Measurements from ENCODE around the gene INSIG2.
"Not testable (repeated sequence)": the region's sequence is repeated elsewhere in the genome, so short reads cannot be mapped to it uniquely, and the experiment has no call there.

The INSIG2 gene

DNA sequence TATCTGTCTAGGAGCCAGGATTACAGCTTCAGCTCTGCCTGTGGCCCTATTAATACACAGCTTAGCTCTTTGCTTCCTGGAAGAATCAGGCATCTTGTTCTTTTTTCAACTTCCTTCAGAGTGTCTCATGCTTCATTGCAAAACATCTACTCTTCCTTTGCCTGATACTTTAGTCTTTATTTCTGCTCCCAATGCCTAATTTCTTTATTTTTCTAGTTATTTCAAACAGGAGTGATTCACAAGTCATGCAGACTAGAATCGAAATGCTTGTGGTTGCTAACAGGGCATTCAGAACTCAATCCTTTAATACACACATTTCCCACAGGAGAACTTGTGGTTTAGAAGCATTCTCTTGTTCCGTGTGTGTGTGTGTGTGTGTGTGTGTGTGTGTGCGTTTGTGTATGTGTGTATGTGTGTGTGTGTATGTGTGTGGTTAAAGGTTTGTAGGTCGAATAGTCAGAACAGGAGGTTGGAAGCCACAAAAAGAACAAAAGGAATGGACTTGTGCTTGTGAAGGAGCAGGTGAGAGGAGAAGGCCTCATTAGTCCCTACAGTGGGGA, 28.3 kb upstream of the INSIG2 start:
- no peak for DNase-seq (ENCODE audit: low read depth in 1 of 2, low spot score in 1 of 2)

DNA sequence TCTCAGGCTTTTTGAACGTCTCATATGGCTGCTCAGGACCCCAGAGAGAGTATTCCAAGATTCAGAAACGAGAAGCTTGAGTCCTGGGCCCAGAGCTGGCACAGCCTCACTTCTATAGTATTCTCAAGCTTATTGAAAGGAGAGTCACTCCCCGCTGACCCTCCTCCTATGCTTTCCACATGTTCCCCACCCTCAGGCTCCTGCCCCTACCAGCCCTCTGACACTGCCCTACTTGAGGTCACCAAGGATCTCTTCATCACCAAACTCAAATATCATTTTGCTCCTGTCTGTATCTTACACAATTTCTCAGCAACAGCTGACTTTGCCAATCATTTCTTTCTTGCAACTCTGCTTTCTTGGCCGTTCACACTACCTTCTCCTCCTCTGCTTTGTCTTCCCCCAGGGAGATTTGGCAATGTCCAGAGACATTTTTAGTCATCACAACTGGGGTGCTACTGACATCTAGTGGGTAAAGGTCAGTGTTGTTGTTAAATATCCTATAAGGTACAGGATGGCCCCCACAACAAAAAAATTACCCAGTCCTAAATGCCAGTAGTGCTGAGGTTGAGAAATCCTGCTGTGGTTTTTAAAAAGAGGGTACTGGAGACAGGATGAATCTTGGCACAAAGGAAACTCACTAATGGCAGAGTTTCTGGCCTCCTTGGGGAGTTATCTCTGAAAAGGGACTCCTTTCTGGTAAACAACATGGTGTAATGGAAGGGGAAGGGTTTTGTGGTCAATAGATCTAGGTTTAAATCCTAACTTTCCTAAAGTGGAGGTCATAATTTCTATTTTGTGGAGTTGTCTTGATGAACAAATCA, 26.9 kb upstream of the INSIG2 start:
- no peak for DNase-seq (ENCODE audit: low read depth in 1 of 2, low spot score in 1 of 2)

DNA sequence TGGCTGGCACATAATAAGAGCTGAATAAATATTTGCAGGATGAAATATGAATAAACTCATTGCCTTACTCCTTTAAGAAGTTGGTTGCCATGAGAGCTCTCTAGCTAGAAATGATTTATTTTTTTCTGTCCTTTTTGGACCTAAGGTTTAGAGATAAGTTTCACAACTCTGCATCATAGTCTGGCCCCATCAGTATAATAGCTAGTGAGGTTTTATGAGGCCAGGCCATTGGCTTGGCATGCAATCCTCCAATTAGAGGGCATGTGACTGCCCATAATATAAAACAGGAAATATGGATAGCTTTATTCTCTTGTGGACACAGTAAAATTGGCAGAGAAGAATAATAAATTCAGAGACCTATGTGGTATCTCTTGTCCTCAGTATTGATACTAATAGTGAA, 26.2 kb upstream of the INSIG2 start:
- DNase-seq (ENCODE audit: low read depth in 1 of 2, low spot score in 1 of 2) = no peak

DNA sequence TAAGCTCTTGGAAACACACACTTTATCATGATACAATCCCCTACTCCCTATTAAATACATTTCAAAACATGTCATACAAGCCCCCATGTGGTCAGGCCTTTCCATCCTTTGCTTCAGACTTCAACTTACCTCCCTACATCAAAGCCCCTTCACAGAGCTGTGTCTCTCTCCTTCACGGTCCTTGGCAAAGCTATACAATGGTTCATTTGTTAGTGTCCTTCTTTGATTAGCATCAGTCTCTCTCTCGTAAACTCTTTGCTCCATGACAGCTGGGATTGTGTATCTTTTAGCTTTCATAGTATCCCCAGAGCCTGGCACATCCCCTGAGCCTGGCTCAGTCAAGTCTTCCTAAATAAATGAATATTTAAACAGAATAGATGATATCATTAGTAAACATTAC, 25.6 kb upstream of the INSIG2 start:
- no peak for DNase-seq (ENCODE audit: low read depth in 1 of 2, low spot score in 1 of 2)

DNA sequence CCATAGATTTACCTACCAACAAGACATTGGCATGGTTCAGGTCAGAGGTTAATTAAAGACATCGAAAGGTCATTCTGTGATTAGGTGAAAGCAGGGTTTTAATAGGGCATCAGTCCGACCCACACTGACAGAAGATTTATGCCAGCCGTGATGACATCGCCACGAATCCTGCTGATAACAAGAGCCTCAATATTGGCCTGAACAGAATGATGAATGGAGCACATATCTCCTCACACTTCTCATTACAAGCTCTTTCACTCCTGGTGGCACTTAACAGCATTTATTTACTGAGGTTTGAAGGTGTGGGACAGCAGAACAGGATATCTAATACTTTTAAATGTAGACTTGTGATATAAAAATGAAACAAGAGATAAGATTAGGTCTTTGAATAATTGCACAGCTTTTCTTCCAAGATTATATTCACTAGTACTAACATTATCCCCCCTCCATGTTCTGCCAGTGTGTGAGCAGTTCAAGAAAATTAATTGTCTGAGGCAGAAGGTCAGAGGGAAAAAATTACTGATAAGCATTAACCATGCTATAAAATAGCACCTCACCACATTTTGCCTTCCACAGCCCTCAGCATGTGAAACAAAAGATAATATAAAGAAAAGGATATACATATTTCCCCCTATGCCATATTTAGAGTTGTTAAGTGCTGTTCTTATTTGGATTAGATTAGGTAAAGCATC, 23.1 kb upstream of the INSIG2 start:
- DNase-seq (ENCODE audit: low read depth in 1 of 2, low spot score in 1 of 2) = no peak

DNA sequence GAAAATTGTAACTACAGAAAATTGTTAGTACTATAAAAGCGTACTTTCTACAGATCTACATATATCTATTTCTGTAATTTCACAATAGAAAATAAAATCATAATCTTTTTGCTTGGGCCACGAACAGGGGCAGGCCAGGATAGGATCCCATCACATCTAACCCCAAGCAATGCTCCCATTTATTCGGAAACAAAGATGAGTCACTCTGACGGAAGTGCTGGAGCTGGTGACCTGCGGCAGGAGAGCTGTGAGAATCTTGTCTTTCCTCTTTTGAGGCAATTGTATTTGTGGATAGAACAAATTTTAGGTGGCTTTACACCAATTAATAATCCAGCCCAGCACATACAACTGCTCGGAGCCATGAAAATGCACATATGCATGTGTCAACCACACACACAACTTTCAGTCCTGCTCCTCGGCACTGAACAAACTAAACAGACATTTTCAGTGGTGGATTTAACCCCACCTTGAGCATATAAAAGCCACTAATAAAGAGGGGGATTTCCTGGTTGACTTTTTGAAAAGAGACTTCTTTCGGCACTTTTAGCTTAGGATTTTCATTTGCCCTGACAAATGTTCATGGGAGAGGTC, 22.3 kb upstream of the INSIG2 start:
- DNase-seq (ENCODE audit: low read depth in 1 of 2, low spot score in 1 of 2) = no peak

DNA sequence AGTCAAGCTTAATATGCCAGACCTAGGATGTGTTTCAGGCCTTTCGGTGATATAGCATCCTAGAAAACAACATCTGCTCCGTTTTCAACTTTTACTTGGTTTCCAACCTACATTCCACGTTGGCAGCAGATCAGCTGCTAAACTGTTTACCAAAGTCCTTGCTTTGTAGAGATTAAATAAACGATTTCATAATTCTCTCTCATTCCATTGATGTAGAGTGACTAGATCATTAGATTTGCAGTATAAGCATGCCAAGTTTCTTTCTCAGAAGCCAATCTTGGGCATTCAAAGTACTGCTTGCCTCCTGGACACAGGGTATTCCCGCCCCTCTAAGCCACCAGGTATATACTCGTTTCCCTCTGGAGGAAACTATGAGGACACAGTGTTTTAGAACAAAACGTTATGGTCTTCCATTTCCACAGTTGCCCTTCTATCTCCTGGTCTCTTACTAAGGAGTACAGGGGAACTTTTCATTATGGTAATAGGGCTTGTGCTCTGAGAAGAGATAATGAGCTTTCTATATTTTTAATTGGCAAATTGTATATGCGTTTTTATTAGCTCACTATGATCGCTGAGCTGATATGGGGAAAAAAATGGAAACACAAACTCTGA, 10.5 kb upstream of the INSIG2 start:
- no peak for DNase-seq (ENCODE audit: low read depth in 1 of 2, low spot score in 1 of 2)

DNA sequence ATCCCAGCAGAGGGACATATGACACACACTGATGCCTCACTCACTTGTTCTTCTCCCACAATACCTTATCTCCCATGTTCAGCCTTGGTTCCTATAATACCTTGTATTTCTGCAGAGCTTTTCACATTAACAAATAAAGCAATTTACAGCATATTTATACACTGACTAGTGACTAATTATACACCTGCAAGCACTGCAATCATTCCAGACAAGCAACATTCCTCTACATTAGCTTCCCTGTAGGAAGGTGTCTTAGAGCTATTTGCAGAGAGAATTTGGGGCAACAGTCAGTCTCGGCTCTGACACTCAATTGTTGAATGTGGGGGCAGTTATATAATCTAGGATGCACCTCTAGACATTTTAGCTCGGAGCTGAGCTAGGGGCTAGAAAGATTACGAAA, 9.5 kb upstream of the INSIG2 start:
- no peak for DNase-seq (ENCODE audit: low read depth in 1 of 2, low spot score in 1 of 2)

DNA sequence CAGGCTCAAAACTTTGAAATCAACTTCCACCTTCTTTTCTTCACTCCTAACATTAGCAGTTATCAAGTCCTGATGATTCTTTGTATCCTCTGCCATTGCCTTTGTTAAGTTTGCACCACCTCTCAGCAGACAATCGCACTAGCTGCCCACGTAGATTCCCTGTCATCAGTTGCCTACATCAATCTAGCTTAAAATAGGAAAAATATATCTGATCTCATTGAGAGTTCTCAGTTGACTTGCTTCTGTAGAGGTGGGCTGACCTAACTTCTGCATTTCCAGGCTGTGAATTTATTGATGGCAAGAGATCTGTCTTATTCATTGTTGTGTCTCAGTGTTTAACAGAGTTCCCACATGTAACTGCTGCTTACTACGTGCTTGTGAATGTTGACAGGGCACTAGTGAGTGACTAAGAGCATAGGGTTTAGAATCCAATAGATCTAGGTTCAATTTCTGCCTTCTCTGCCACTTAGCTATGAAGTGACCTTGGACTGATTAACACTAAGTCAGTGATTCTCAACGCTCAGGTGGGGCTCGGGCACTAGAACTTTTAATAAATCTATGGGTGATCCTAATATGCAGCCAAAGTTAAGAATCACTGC, 3.7 kb upstream of the INSIG2 start:
- DNase-seq (ENCODE audit: low read depth in 1 of 2, low spot score in 1 of 2) = no peak

DNA sequence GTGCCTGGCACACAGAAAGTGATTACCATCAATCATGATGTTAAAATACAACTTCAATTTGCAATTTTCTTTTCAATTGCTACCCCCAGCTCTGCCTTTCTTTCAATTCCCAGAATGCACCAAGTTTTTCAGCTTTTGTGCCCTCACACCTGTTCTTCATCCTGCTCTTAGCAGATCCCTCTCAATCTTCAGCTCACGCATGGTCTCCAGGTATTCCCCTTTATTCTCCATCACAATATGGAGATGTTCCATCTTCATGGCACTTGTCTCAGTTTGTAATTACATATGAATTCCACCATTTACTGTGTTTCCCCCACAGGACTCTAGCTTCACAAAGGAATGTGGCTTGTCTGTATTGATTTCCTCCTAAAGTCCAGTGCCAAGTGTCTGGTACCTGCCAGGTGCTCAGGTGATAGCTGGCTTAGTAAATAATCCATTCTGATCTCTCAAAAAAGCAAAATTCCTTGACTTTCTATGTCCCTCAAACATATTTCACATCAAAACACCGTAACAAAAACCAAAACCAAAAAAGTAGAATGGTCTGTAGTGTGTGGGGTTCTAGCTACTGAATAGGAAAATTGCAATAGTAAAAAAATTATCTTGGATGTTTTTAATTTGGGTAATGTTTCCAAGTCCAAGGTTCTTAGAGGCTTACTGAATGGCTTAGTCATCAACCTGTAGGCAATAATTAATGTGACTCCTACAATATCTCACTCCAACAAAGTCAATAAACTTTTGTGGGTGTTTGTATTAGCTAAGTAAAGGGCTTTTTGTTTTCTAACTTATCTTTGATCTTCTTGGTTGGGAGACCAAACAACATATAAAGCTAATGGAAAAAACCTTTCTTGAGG, 2.9 kb upstream of the INSIG2 start:
- no peak for DNase-seq (ENCODE audit: low read depth in 1 of 2, low spot score in 1 of 2)

DNA sequence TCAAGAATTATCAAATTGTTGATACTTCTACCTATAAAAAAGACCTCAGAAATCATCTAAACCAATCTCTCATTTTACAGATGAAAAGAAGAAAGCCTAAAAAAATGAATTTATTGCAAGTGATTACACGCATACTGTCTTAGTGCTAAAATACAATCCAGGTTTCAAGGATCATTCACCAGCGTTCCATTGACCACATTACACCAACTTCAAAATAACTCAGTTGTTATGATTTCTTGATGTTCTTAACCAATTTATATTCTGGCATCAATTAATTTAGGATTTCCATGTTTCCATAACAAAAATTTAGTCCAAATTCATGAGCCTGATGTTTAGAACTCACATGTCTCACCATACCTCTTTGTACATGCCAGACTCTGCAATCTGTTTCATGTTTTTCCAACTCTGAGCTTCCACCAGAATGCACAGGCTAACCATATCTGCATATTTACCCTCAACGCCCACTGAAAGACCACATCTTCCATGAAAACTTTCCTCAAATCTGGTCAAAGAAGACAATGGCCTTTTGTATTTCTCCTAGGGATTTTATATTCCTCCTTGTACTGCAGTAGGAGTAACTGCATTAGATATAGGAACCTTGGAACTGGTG, 2.1 kb upstream of the INSIG2 start:
- DNase-seq (ENCODE audit: low read depth in 1 of 2, low spot score in 1 of 2) = no peak

DNA sequence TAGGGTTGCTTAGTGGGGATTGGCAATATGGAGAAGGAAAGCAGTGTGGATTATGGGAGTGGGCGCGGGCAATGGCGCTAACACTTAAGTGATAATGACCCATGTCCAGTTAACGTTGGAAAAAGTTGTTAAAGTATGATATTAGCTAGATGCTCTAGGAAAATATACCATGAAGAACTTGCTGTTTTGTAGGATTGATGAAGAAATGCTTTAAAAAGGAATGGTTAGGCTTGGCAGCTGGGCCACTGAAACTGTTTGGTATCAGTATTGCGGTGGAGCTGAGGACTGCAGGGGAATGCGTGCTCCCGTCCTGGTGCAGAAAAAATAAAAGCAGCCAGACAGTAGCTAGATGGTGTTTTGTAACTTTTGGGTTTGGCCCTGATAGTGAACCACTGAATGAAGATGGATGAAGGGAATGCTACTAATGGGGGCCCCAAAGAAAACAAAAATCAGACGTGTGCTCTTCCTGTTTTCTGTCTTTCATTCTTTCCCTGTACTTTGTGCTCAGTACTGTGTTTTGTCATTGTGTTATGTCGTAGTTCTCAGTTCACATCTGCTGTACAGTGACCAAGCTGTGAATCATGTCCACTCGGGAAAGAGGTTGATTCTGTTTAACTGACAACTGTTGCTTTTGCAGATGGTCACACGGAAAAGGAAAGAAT, 999 bp downstream of the INSIG2 start:
- no peak for DNase-seq (ENCODE audit: low read depth in 1 of 2, low spot score in 1 of 2)

DNA sequence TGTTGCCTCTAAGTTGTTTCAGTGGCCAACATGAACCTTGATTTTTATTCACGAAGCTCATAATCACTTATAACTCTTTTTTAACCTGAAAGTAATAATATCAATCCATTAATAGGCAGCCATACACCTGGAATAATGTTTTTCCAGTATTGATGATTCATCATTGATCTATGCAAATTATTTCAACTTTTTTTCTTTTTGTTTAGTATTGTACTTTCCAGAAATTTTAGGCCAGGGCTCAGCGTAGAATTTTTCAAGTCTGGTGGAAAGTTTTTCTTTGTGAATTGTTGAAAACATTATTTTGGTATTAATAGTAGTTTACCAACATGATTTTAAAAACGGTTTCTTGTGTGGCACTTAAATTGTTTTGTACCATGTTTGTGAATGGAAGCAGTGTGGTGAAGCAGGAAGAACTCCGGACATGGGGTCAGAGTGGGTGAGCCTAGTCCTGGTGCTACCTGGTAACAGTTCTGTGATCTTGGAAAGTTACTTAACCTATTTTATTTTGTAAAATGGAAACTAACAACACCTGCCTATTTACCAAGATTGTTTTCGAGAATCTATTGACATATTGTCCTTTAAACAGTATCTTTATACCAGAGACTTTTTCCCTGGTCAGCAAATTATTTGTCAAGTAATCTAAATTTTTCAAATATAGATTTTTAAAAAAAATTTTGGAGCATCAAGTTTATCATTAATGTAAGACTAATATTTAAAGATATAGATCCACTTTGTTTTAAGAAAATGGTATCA, 2.3 kb downstream of the INSIG2 start:
- no peak for DNase-seq (ENCODE audit: low read depth in 1 of 2, low spot score in 1 of 2)

DNA sequence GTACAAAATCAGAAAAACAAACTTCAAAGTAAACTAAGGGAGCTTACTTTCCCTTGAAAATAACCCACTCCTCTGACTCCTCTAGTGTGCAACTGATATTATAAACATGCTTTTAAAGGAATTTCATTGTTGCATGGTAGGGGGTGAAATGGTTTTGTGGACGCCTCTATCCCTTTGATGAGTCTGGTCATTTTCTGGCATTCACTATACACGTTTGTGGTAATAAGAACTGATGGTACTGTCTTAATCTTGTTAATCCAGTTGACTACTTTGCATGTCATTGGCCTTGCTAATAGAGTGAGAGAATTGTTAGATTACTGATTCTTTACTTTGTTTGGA, 2.8 kb downstream of the INSIG2 start:
- DNase-seq (ENCODE audit: low read depth in 1 of 2, low spot score in 1 of 2) = no peak

DNA sequence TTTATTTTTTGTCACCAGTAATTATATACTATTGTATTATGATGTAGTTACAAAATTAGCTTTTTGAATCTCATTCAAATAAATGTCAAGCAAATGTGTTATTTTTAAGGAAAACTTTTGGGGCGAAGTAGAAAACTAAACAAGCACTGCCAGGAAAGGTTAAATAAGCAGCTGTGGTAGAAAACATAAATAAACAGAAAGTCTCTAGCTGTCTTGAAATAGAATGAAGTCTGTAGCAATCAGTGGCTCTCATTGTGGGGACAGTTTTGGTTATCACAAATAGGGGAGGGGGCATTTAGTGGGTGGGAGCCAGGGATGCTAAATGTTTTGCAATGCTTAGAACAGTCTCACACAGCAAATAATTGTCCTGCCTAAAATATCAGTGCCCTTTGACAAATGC, 3.4 kb downstream of the INSIG2 start:
- no peak for DNase-seq (ENCODE audit: low read depth in 1 of 2, low spot score in 1 of 2)

DNA sequence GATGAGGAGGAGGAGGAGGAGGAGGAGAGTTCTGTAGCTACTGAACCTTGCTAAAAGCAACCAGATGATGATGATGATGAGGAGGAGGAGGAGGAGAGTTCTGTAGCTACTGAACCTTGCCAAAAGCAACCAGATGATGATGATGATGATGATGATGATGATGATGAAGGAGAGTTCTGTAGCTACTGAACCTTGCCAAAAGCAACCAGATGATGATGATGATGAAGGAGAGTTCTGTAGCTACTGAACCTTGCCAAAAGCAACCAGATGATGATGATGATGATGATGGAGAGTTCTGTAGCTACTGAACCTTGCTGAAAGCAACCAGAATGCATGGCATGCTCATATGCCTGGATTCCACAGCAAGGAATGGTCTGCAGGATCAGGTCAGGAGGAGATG, 5.8 kb downstream of the INSIG2 start:
- DNase-seq (ENCODE audit: low read depth in 1 of 2, low spot score in 1 of 2) = not testable (repeated sequence)

DNA sequence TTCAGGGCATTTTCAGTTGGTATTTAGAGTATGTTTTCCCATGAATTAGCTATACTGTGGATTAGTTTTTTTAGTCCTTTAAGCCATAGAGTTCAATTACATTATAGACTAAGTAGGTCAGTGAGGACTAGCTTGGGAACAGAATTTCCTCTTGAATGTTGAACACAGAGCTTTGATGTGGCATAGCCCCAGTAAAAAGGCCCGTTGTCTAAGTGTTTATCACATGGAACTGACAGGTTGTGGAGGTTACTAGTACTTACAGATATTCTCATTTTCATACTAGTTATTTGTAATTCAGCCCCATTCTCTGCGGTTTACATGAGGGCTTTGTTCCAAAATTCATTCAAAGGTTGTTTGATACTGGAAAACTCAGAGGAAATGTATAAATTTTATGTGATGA, 6.2 kb downstream of the INSIG2 start:
- DNase-seq (ENCODE audit: low read depth in 1 of 2, low spot score in 1 of 2) = no peak

DNA sequence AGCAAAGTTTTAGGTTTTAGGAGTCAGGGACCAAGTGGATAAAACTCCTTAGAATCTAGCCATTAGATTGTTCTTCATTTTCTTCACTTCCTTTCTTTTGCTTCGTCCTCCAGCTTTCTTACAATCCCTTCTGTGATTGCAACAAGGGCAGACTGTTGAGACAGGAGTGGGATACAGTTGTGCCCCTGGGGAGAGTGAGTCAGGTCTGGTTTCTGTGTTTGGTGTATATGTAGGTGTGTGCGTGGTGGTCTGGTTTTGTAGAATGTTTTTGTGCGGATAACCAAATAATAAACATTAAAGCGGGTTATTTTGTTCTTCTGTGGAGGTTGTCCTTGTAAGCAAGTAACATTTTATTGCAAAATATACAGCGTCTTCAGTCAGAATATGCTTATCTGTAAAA, 7.3 kb downstream of the INSIG2 start:
- DNase-seq (ENCODE audit: low read depth in 1 of 2, low spot score in 1 of 2) = no peak

DNA sequence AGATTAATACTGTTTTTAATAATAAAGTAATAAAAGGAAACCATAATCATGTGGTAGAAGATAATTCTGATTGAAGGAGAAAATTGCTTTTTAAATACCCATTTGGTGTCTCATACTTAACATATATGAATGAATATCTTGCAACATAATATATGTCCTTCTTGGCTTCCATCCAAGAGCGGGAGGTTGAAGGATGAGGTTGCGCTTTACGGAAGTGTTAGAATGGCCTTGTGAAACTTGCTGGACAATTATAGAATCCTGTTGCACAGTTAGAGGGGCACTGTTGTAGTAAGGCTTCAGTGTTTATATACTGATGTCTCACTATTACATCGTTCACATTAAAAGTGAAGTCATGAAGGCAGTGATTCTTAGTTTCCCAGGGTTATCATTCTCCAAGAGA, 9.4 kb downstream of the INSIG2 start:
- no peak for DNase-seq (ENCODE audit: low read depth in 1 of 2, low spot score in 1 of 2)

Data from stimulated activated CD4-positive, alpha-beta T cell treated with anti-CD3 and anti-CD28 coated beads, Interleukin-15, amount 100 ng/mL, for 1 hour (primary cell).